ENCODE data around the gene ADH6. TPM values are rescaled to one million over a fixed set of nuclear protein-coding genes. Genes with fewer than 3 reads are reported as not detected.

The ADH6 gene
- polyA plus RNA-seq, 1 of the 3 experiments (the other 2 are of a cell fraction): not detected

GRCh38 chr4:99165978-99166377 lies 53.1 kb downstream of the ADH6 start (continued):
- TF ChIP-seq NRF1 (IDR thresholded peaks at IDR 0.05; ENCODE audit: low read depth, low read length): no peak
- TF ChIP-seq TEAD4 (IDR thresholded peaks at IDR 0.05; ENCODE audit: borderline replicate concordance, insufficient read depth): no peak
- no peak for TF ChIP-seq MEF2A (IDR thresholded peaks at IDR 0.05; ENCODE audit: borderline replicate concordance, low read depth)

- H3K79me2 ChIP-seq (ENCODE audit: insufficient read depth): no peaks in the 10 kb centered on the region
- ChIA-PET POLR2A (no interaction called here), CTCF (no interaction called here)
- H3K4me1 ChIP-seq (ENCODE audit: control insufficient read depth in 1 of 2, insufficient read depth in 2 of 2, low read depth in 1 of 2, low read length in 1 of 2): no peaks in the 10 kb centered on the region
- no peaks in the 10 kb centered on the region for H3K36me3 ChIP-seq (replicated peaks in 1 of 2; ENCODE audit: control insufficient read depth in 1 of 2, insufficient read depth in 2 of 2, low read length in 1 of 2)
- TF ChIP-seq SIN3A (IDR thresholded peaks at IDR 0.05; ENCODE audit: borderline replicate concordance, low read depth, low read length) (no peak), FOXJ3 (CRISPR knock-in tag; IDR thresholded peaks at IDR 0.05) (no peak), REST (IDR thresholded peaks at IDR 0.05; ENCODE audit: low read depth, low read length) (no peak), RCOR1 (IDR thresholded peaks at IDR 0.05; ENCODE audit: low read length) (no peak), TAF1 (IDR thresholded peaks at IDR 0.05; ENCODE audit: borderline replicate concordance, low read depth, low read length) (no peak), ELF1 (IDR thresholded peaks at IDR 0.05) (no peak), CHD2 (IDR thresholded peaks at IDR 0.05; ENCODE audit: low read length, partially characterized antibody) (no peak), POLR2AphosphoS5 (IDR thresholded peaks at IDR 0.05; ENCODE audit: low read depth, low read length) (no peak), SMC3 (IDR thresholded peaks at IDR 0.05; ENCODE audit: low read depth, low read length) (no peak), RFX5 (IDR thresholded peaks at IDR 0.05; ENCODE audit: low read length) (no peak), USF1 (IDR thresholded peaks at IDR 0.05; ENCODE audit: borderline replicate concordance, low read depth) (no peak)
- H3K27me3 ChIP-seq (ENCODE audit: insufficient read depth): no peaks in the 10 kb centered on the region
- no peak overlapping the region for H3K4me2 ChIP-seq
- no peak for DNase-seq
- no peaks in the 10 kb centered on the region for H4K20me1 ChIP-seq (ENCODE audit: insufficient read depth)
- H3K9ac ChIP-seq: no peak overlapping the region
- no peaks in the 10 kb centered on the region for H3K9me2 ChIP-seq
- WGBS (ENCODE audit: low lambda C conversion rate): 77% methylated on average over 3 of the region's 3 CpGs
- no peak overlapping the region for H2AFZ ChIP-seq (ENCODE audit: low read depth)
- H3K27ac ChIP-seq (ENCODE audit: low read depth in 2 of 2, low read length in 1 of 2): no peak overlapping the region
- H3K9me3 ChIP-seq: no peaks in the 10 kb centered on the region
- H3F3A ChIP-seq (replicated peaks; ENCODE audit: insufficient read depth): no peaks in the 10 kb centered on the region
- H3K4me3 ChIP-seq (ENCODE audit: low read depth in 2 of 2, low read length in 1 of 2): no peak overlapping the region
Measured at GRCh38 chr4:99161373-99162099, 57.5 kb downstream of the ADH6 start.

Measured in SK-N-SH (cell line).